DMS 273 (cell line): Measurements from ENCODE around the gene CMTM1.
A peak's percentile ranks its signal among the peaks of the same experiment; 100 is the strongest.

Source experiments
- DNase-seq: peaks from one replicate; lab custom pipeline; 2025; ENCODE audit not compliant: unreplicated experiment; lab: John Stamatoyannopoulos, UW

The CMTM1 gene

DNA sequence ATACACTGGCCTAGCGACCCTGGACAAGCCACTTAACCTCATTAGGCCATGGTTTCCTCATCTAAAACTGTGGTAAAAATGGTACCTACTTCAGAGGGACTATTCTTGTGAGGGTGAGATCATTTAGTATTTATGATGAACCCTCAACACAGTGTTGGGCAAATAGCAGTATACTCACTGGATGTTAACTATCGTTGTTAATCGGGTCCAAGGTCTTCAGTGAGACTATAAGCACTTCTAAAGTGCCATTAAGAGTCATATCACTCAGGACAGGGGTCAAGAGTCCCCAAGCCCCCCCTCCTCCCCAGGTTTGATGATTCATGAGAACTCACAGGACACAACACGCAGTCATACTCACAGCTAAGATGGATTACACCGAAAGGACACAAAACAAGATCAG lies 27.3 kb upstream of the CMTM1 start:
- DNase-seq = no peak

DNA sequence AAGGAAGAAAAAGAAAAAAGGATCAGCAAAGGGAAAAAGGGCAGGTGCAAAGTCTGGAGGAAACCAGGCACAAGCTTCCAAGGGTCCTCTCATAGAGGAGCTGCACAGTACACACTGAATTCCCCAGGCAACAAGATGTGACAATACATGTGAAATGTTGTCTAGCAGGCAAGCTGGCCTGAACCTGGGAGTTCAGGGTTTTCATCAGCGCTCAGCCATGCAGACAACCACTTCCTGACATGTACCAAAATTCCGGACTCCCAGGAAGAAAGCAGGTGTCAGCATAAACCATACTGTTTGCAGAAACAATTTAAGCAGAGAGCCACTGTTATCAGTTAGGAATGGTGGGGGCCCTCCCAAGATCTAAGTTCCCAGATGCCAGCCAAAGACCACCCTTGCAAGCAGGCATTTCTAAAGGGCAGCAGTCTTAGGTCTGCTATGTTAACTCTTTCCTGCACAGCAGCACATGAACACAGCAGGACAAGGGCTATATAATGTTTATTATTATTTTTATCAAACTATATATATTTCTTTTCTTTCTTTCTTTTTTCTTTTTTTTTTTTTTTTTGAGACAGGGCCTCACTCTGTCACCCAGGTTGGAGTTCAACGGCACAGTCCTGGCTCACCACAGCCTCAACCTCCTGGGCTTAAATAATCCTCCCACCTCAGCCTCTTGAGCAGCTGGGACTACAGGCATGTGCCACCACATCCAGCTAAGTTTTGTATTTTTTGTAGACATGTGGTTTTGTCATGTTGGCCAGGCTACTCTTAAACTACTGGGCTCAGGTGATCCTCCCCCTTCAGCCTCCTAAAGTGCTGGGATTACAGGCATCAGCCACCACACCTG lies 26.4 kb upstream of the CMTM1 start:
- no peak for DNase-seq

DNA sequence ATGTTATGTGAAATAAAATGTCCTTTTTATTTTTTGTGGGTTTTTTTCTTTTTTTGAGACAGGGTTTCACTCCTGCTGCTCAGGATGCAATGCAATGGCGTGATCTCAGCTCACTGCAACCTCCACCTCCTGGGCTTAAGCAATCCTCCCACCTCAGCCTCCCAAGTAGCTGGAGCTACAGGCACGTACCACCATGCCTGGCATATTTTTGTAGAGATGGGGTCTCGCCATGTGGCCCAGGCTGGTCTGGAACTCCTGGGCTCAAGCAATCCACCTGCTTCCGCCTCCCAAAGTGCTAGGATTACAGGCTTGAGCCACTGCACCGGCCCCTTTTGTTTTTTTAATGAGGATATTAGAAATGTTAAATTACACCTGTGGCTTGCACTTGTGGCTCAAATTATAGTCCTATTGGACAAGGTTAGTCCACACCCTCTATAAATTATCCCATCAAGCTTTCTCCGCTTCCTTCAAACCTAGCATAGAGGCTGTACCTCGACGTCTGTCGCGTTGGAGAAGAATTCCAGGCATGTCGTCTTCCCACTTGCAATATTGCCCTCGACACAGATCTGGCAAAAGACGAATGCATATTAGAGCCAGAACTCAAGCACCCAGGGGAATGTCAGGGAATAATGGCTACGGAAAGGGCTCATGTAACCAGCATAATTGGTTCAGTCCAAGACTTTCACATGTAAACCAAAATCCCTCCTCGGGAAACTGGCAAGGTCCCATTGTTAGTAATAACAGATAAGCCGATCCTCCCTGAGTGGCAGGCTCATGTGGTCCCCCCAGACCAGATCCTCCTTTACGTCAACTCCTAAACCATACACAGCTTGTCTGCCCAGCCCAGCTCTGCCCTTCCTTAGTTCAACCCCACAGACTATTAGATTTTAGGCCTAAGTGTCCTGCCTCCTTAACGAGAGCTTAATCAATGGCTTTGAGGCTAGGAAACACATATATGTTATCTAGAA lies 24.6 kb upstream of the CMTM1 start:
- no peak for DNase-seq

DNA sequence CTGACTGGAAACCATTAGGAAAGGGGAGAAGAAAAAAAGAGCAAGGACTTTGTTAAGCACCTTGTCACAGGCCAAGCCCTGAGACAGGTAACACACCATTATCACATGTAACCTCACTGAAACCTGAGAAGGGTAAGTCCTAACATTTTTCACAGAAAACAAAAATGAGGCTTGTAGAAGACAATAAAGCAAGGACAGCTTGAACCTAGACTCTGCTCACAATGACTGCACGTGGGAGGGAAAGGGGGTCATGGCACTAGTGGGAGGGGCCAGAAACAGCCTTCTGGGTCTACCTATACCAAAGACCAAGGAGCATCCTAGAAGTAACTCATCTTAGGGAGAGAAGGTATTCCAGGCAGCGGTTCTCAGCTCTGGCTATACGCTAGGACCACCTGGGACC lies 23.8 kb upstream of the CMTM1 start:
- DNase-seq = no peak

DNA sequence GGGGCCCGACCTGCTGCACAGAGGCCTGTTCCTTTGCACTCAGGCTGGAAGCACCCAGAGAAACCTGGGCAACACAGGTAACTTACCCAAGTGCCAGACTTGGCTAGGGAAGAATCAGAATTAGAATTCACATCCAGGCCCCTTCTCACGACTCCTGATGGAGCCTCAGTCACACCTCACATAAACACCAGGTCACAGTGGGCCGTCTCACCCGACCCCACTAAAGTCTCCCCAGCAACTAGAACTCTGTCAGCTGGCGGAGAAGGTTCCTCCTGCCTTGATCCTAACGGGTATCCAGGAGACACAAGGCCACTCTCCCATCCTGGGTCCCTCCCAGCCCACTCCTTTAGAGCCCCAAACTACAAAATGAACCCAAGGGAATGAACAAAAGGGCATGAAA lies 22.7 kb upstream of the CMTM1 start:
- no peak for DNase-seq

DNA sequence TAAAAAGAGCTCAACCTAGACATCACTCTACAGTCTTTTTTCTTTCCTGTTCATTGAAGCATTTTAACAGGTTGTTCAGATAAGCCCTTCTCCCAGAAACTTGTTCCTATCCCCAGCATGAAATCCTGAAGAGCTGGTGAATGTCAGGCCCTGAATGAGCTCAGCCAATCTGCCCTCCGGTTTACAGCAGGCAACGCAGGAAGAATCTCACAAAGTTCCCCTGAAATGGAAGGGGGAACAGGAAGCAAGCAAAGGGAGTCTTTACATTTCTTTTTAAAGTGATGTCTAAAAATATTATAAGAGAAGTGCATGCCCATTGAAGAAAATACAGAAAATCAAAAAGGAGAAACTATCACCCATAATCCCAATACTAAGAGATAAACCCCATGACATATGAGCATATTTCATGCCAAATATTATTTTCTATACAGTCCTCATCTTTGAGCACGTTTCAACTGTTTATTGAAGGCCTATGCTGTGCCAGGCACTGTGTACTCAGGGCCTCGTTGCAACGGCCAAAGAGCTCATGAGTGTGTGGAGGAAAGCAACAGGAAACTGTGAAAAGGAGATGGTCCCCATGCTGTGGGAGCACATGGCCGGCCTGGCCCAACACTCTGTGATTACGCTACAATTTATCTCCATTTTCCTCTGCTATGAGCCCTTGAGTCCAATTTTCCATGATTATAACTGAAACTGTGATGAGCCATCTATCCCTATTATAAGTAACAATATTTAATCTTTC lies 22.1 kb upstream of the CMTM1 start:
- DNase-seq = no peak

DNA sequence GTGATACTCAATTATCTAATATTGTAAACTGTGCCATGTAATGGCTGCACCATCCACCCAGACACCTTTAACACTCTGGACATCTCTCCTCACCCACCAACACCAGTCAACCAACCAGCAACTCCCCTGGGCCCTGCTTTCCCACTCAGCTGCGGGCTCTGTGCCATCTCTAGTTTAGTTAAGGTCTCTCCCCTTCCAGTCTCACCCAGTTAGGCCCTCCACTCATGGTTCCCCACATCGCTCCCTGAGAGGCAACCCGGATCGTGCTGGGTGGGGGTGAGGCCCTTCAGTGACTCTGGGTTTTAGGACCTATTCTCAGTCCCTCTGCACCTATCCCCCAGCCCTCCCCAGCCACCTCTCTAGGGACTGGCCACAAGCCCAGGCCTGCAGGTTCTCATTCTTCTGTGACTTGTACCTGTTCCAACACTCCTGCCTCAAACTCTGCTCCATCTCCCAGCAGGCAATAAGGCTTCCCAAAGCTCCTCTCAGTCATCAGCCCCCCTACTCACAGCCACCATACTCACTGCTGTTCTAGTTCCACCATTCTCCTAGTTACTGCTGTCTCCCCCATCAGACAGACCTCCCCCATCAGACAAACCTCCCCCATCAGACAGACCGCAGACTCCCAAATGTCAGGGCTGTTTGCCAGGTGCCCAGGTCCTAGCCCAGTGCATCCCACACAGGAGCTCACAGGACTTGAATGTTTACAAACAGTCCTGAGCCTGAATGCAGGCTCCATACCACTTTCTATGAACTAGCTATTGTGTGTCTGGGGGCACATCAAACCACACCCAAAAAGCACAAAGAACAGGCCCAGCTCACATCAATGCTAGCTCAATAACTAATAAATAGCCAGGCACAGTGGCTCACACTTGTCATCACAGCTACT lies 18.9 kb upstream of the CMTM1 start:
- DNase-seq = no peak

DNA sequence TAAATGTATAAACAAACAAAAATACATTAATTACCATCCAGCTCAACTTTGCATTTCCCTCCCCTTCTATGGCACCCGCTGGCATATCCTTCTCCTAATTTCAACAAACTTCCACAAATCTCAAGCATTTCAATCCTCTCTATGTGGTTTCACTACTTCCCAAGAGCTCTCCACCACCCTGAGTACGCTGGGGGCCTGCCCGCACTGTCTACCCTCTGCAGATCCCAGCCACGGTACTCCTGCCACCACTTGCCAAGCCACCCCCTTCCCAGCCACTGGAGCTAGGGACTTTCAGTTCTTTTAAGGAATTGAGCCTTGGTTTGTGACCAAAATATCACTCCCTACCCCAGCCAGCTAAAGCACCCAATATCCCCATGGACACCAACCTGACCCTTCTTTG lies 18.2 kb upstream of the CMTM1 start:
- no peak for DNase-seq

DNA sequence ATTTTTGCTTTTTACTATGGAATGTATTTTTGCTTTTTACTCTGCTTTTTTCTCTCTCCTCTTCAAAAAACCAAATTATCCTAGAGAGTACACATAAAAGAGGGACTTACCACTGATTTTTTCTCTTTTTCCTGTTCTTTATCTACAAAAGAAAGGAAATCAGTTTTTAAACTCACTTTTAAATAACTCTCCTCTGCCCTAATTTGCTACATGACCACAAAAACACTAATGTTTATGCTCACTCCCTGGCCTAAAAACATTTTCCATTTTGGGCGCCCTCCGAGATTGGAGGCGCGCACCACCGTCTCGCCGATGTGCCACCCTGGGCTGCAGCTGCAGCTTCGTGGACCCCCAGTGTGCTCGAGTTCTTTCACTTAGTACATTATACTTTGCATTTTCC lies 17.4 kb upstream of the CMTM1 start:
- DNase-seq = no peak

DNA sequence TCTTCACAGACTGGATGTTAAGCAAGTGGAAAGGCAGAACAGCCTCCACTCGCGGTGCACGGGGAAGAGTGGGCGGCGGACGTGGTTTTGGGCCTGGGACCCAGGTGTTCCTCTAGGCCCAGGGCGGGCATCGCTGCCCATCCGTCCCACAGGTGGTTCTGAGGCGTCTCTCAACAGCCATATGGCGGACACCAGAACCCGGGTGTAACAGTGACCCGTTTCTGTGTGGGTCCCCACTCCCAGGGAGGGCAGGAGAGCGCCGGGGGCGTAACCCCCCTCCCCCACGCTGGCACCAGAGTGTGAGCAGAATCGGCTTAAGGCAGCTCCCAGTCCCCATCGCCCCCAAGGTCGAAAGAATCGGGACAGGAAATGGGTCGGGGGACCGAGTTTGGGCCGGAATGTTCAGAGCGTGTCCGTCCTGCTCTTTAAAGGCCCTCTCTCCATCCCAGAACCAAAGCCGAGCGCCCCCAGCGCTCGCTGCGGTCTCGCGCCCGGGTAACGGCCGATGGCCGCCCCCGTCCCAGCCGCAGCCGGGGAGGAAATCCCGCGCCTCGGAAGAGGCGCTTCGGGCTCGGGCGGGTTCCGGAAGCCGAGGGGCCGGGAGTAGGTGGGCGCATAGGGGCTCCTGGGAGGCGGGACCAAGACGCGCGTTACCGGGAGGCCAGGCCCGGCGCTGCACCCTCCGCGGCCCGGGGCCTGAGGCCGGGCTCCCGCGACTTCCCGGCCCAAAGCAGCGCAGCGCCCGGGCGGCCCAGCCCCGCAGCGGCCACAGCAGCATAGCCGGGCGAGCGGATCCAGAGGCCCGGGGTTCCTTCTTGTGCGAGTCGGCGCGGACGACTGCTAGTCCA lies 16.7 kb upstream of the CMTM1 start, which contains the start of gene TK2:
TK2 (minus strand) TSS at position 839 of the 848 bp plus-strand sequence; CDS start at position 778, 61 bp downstream.
- DNase-seq = peak; percentile 88

DNA sequence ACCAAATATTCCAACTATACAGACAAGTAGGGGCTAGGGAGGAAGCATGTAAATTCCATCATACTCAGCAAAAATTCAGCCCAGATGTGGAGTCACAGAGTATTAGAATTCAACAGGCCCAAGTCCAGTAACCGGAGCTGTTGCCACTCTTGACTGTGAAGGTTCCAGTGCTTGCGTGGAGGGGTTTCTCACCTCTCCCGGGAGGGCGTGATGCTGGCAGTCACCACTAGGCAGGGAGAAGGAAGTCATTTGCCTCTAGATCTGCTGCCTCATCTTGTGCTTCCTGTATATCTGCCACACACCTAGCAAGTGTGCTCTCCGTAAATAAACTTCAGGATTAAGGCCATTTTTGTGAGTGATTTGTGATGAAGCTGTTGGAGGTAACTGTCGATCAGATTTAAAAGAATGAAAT lies 14.9 kb upstream of the CMTM1 start:
- DNase-seq = peak; percentile 77

DNA sequence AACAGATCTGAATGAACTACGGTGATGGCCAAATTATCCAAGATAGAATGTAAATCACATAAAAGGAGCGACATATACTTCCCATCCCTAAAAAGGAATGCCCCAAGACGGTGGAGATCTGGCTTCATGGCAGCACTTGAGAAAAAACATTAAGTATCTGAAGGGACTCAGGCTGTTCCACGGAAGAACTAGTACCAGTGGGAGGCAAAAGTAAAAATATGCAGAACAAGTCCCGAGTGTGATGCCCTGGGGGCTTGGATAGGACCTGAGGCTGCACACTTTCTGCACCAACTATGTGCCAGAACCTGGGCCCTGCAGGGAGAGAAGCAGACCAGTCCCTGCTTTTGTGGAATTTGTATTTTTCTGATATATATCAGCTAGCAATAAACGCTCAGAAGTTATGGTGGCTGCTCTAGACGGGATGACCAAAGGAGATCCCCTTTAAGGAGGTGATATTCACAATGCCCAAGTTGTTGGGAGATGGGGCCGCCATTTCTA lies 14.4 kb upstream of the CMTM1 start:
- DNase-seq = no peak

DNA sequence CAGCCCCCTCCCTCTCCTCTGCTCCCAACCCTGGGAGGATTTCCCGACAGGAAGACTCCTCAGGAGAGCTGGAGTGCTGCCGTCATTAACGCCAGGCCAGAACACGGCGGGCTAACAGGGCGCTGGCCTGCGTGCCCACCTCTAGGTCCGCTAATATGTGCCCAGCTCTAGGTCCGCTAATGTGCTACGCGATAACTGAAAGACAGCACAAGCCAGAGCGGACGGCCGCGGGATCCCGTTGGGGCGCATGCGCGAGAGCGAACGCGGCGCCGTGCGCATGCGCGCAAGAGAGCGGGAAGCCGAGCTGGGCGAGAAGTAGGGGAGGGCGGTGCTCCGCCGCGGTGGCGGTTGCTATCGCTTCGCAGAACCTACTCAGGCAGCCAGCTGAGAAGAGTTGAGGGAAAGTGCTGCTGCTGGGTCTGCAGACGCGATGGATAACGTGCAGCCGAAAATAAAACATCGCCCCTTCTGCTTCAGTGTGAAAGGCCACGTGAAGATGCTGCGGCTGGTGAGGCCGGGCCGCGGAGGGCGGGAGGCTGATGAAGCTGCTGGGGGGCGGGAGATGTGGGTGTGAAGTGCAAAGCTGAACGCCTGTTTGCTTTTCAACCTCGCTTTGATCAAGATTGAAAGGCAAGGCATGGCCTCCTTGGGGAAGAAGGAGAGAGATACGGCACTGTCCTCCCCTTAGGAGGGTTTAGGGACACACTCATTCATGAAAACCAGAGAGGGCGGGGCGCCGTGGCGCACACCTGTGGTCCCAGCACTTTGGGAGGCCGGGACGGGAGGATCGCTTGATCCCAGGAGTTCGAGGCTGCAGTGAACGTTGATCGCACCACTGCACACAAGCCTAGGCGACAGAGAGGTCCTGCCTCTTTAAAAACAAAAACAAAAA lies 13.7 kb upstream of the CMTM1 start, which contains the start of gene CKLF:
CKLF (plus strand) TSS at position 291 of the 892 bp plus-strand sequence; CDS start at position 431, 140 bp downstream.
- peak; percentile 94 for DNase-seq

DNA sequence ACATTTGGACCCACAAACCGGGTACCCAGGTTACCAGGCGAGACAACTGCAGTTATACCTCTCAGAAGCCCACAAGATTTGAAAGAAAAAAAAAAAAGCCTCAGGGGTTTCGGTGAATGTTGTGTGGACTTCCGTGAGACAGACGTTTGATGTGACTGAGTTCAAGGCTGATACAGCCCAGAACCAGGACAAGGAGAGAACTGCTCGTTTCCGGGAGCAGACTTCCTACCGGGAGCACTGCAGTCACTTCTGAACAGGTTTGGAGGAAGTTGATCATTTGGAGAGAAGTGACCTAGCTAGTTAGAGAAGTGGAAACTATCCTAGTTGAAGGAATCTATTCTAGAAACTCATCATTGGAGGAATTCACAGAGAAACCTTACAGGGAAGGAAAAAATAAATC lies 13.0 kb upstream of the CMTM1 start:
- no peak for DNase-seq

DNA sequence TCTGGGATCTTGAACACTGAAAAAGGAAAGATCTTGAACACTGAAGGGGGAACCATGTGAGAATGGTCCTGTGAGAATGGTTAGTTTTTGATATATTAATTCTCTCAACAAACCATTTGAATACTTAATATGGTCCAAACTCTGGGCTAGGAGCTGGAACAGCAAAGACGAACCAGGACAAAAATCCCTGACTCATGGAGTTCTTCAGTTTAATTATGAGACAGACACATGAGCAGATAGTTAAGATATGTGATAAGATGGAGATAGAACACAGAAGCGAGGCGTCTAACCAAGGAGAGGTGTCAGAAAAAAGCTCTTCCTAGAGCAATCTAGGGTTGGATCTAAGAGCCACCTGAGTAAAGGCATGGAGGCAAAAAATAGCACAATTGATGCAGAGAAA lies 12.2 kb upstream of the CMTM1 start:
- DNase-seq = no peak

DNA sequence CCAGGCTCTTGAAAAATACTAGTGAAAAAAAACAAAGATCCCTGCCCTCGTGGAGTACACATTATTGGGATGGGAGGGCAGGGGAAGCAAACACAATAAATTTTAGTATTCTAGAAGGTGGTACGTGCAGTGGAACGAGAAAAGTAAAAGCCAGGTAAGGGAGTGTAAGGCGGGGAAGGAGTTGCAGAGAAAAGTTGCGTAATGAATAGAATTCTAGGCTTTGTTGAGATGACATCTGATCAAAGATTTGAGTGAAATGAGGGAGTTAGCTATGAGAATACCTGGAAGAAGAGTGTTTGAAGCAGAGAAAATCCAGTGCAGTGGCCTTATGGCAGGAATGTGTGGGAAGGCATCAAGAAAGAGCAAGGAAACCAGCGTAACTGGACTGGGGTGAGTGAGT lies 11.7 kb upstream of the CMTM1 start:
- DNase-seq = no peak

DNA sequence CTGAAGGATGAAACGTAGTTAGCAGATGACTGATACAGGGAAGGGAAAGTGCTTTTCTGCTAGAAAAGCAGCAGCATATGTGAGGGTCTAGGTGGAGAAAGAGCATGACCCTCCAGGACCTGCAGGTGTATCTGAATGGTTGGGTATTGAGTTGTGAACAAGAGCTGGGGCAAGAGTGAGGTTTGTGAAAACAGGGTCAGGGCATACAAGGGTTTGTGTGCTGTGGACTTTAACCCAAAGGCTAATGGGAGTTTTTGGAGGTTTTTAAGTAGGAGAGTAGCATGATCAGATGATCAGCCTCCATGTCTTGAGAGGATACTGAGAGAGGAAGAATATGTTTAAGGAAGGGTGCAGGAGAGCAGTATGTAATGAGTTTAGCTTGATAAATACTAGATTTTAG lies 6.1 kb upstream of the CMTM1 start:
- DNase-seq = no peak
